GM12874 (cell line): Measurements from ENCODE around the gene SLC35F1.

Source experiments
- CTCF ChIP-seq: IDR thresholded peaks from 2 replicates; pipeline ENCODE4 v1.5.1; 2011; ENCODE audit warnings: low read depth, mild to moderate bottlenecking, control low read depth, low read length, moderate library complexity; ENCODE audit not compliant: insufficient read depth

The SLC35F1 gene

GRCh38 chr6:118171852-118172251 is 264.8 kb downstream of the SLC35F1 start:
- TF ChIP-seq CTCF: no peak

- TF ChIP-seq CTCF: no peak
Observed at GRCh38 chr6:118174071-118174470, 267.0 kb downstream of the SLC35F1 start.

GRCh38 chr6:118177720-118178119 is 270.7 kb downstream of the SLC35F1 start:
- no peak for TF ChIP-seq CTCF

- TF ChIP-seq CTCF: no peak
Observed at GRCh38 chr6:118179048-118179447, 272.0 kb downstream of the SLC35F1 start.

- no peak for TF ChIP-seq CTCF
Observed at GRCh38 chr6:118186672-118187567, 279.9 kb downstream of the SLC35F1 start.

- TF ChIP-seq CTCF: no peak
Observed at GRCh38 chr6:118187568-118188164, 280.6 kb downstream of the SLC35F1 start.

- TF ChIP-seq CTCF: no peak
Observed at GRCh38 chr6:118188561-118188960, 281.5 kb downstream of the SLC35F1 start.
